HG02870 (cell line): ENCODE results near the gene ZCCHC2.

Source experiments
- ATAC-seq: cut with Tn5 transposase; IDR thresholded peaks from one replicate; pipeline ENCODE4 v1.9.1; 2021; ENCODE audit warnings: mild to moderate bottlenecking, moderate library complexity; ENCODE audit not compliant: unreplicated experiment

Gene ZCCHC2

DNA sequence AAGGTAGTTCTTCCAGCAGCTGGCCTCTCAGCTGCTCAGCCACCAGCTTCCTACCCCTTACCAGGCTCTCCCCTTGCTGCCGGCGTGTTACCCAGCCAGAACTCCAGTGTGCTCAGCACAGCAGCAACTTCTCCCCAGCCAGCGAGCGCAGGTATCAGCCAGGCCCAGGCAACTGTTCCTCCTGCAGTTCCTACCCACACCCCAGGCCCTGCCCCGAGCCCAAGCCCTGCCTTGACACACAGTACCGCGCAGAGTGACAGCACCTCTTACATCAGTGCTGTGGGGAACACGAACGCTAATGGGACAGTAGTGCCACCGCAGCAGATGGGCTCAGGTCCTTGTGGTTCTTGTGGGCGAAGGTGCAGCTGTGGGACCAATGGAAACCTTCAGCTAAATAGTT is 52.0 kb downstream of the ZCCHC2 start:
- no peak for ATAC-seq

DNA sequence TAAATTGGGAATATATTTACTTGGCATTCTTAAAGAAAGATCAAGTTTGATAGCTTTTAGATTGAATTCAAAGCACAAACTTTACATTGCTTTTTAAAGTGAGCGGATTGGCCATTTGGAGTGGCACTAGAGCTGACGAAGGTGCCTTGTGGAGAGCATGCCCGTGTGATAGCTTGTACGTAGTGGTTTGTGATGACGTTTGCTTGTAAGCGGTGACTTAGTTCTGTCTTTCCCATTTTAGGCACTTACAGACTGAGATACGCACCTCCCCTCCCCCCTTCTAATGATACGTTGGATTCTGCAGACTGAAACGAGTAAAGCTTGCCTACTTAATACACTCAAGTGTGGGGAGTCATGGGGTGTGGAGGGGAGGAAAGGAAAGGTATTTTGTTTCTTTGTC is 53.4 kb downstream of the ZCCHC2 start:
- ATAC-seq = no peak

- ATAC-seq = no peak
Measured at GRCh38 chr18:62576845-62577512, 54.2 kb downstream of the ZCCHC2 start.

- ATAC-seq = no peak
Measured at GRCh38 chr18:62577765-62578164, 54.9 kb downstream of the ZCCHC2 start.

- no peak for ATAC-seq
Measured at GRCh38 chr18:62578980-62579511, 56.2 kb downstream of the ZCCHC2 start.

GRCh38 chr18:62583376-62583775 is 60.6 kb downstream of the ZCCHC2 start:
- ATAC-seq = no peak

DNA sequence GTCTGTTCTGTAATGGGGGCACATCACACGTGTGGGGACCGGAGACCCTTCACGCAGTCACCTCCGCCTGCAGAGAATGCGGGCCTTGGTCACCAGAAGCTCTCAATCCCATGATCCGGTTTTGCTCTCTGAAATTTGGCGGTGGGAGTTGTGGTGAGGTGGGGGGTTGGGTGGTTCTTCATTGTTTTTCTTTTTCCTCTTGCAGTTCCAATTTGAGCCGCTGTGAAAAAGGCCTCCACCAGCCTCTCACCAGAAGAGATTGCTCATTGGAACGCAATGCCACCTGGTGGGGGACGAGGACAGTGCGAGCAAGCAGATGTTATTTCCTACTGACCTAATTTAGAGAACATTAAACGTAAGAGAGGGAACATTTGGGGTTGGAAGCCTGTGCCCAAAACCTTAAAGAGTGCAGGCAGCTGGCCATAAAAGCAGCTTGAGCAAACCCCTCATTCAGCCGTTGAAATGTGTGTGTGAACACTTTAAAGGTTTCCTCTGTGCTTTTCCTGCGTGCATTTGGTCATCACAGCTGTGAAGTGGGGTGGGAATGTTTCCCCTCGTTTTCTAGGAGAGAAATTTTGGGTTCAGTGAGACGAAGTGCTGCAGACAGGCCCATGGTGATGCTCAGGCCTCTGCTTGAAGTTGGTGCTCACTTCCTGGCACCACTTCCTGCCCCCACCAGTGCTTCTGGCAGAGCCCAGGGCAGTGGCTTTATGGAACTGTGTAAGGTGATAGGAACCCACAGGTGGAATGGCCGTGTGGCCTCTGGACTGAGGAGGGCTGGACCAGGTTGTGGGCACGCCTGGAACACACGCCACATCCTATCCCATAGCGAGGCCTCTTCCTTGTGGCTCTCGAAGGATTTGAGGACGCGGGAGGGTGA is 61.7 kb downstream of the ZCCHC2 start:
- peak; percentile 81 for ATAC-seq

DNA sequence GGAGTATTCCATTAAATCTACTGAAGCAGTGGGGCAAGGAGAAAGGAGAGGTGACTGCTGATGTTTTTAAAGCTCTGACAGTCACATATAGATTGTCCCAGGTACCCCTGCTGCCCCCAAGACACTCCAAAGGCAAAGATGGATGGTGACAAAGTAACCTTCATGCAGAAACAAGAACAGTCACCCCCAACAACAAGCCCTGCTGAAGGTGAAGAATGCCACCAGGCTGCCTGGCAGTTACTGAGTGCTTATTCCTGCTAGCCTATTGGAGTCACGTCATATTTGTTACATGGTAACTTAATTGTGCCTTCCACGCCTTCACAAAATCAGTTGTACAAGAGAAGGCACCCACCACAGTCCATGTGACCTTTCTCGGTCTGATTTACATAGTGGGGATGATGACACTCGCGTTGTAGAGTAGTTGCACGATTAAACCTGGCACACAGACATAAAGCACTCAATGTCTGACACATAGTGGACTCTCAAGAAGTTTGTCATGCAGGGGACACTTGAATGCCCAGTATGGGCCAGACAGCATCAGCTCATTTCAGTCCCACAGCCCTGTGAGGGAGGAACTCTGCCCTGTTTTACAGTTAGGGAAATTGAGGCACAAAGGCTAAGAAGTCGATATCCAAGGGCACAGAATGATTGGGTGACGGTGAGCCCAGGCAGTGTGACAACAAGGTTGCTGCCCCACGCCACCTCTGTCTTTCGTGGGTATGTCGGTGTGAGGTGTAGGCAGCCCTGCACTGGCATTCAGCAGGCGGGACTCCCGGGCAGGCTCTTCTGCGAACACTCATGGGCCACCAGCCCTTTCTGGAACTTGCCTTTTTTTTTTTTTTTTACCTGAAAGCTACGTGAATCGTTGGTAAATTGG is 62.7 kb downstream of the ZCCHC2 start:
- ATAC-seq = peak; percentile 27

DNA sequence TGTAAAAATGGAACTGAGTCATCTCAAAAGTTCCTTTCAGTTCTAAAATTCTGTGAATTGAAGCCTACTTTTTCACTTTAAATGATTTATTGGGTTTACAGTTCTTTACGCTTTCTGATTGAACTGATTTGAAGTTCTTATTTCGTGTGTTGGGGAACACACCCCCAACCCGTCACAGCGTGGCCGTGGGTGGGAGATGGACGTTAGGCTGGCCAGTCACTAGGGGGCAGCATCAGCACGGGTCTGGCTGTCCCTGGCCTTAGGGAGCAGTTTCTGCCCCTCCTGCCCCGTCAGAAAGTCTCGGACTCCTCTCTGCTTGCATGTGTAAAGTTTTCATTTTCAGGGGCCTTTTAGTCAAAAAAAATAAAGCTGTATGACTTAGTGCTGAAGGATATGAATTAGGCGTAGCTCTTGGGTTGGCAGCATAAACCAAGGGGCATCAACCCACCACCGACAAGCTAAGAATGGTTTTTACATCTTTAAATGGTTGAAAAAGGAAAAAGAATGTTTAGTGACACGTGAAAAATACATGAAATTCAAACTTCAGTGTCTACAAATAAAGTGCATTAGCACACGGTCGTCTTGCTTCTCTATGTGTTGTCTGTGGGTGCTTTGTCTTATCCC is 63.4 kb downstream of the ZCCHC2 start:
- ATAC-seq = peak; percentile 71

GRCh38 chr18:62586781-62587487 is 64.1 kb downstream of the ZCCHC2 start:
- no peak for ATAC-seq

DNA sequence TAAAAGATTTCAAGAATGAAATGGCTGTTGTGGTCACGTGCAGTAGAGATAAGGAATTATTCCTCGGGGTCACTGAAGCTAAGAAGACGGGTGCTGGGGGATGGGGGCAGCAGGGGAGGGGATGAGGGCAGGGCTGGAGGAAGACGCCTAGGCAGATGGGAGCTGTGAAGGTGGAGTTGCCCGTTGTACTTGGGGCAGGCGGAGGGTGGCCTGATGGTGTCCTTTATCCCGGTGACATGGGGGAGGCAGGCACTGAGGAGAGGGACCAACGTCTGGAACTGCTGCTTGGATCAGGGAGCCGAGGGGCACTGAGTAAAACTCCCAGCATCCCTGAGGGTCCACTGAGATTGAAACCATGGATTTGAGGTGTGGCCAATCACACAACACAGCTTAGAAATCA is 64.9 kb downstream of the ZCCHC2 start:
- no peak for ATAC-seq

DNA sequence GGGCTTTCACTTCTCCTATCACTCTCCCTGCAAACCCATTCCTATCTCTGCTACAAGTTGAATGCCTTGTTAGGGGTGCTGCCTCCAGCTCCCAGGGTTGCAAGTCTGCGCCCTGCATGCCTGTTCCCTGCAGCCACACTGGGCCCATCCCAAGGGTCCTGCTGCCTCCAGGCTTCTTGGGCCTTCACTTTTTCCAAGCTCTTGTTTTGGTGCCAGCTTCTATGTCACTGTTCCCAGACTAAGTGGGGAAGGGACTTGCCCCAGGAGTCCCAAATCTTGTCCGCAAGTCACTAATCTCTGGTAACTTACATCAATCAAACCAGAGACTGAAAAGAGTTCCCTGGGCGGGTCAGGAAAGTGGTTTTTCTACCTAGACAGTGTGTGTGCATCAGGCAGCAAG is 65.4 kb downstream of the ZCCHC2 start:
- ATAC-seq = no peak

DNA sequence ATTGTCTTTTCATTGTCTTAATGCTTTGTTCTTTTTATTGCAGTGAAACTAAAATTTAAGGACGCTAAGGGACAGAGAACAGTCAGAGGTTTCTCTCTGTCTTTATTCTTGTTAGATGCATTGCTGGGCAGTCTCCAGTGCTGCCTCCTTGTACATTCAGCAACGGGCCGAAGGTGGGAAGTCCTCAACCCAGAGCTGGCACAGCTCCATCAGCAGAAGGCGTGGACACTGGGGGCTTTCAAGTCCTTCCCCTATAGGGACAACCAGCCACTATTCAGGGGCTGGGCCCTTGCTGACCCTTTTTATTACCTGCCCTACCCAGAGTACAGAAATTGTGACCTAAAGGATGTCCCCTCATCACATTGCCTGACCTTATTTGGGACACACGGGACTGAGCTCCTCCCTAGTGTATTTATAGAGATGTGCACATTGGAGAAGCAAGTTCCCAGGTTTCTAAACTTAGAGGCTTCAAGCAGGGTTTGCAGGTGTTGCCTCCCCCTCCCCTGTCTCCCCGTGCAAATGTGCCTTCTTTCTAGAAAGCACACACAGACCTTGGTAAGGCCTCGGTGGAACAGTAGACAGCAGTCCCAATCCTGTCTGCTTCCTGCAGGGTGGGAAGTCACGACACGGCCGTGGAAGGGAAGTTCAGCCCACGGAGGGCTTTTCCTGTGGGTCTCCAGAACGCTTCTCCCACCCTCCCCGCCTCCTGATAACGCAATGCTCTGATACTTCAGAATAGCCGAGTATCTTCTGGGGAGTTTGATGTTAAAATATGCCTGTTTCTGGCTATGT is 68.2 kb downstream of the ZCCHC2 start:
- no peak for ATAC-seq

DNA sequence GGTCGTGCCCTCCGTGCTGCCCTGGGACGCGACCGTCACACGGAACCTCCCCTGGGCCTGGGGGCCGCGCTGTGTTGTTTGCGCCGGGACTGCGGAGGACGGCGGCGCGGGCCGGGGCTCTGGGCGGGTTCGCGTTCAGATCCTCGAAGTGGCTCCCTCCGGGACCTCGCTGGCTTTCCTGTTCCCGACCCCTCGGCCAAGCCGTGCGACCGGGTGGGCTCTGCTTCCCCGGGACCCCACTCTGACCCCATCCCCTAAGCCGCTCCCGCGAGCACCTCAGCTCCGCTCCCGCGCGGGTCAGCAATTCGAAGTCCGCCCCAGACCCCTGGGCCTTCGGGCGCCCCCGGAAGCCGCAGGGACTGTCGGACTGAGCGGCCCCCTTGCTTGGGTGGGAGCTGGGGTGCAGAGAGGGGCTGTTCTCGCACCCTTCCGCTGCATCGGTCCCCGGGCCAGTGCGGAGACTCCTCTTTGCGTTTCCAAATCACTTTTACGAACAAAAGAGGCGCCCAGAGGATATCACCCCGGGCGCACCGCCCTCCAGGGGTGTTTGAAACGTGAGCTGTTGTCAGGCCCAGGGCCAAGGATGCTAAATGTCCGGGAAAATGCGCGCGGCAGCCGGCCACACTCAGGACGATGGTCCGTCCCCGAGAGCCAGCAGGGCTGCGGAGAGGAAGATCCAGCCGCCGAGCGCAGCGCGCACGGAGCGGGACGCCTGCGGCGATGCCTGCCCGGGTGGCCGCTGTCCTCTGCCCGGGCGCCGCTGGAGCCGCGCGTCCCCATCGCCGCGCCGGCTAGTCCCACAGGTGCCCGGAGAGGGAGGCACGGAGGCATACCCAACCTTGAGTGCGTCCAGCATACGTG is 73.5 kb downstream of the ZCCHC2 start:
- ATAC-seq = no peak

- no peak for ATAC-seq
Measured at GRCh38 chr18:62601871-62602270, 79.0 kb downstream of the ZCCHC2 start.

DNA sequence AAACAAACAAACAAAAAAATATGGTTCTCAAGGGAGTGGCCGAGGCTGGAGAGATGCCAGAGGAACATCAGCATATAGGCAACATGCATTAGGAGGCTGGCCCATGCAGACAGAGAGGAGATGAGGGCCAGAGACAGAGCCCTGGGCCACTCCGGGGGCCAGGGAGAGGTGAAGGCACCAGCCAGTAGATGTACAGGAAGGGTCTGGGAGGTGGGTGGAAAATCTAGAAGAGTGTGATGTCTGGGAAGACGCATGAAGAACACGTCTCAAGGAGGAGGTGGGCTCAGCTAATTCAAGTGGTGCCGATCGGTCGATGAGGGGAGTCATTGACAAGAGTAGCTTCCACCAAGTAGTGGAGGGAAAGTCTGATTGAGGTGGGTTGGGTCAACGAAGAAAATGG is 79.9 kb downstream of the ZCCHC2 start:
- ATAC-seq = no peak

DNA sequence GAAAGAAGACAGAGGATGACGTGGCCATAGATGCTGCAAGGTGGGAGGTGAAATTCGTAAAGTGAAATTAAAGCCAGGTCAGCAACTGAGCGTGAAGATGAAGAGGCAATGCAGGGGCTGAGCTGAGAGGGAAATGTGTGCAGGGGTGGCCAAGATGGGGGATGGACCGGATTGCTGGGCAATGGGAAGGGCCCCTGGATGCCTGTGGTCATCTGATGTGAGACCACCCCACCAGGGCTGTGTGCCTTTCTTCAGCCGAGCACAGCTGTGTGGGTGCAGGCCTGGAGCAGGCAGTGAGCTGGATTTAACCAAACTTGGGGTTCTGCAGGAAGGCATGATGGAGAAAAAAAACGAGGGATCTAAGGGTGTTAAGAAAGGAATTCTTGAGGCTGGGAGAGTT is 80.4 kb downstream of the ZCCHC2 start:
- no peak for ATAC-seq

DNA sequence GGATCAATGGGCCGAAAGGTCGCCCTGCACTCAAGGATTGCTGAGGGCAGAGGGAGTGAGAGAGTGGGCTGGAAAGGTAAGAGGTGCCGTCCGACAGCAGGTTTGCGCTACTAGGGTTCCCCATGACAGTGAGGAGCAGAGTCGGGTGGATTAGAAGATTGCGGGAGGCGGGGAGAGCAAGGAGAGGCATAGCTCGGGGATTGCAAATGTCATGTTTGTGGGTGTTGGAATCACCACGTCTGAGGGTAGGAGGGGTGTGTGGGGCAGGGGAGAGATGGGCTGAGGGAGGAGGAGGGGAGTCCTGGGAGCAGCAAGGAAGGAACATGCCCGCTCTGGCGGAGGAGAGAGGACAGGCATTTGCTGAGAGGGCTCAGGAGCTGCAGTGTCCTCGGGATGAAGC is 81.2 kb downstream of the ZCCHC2 start:
- ATAC-seq = no peak
